Sigmoid colon (tissue), 4 donors: ENCODE measurements around the gene GPBAR1.

Experiments used
- CTCF ChIP-seq, 4 experiments: fragments of 450-650 bp in 3 of 4; fragments of 200-600 bp in 1 of 4; IDR thresholded peaks; one replicate each; pipeline ENCODE4 v1.5.1; 2016 to 2019; ENCODE audit warnings: antibody characterized with exemption in 4 of 4, mild to moderate bottlenecking in 3 of 4, moderate library complexity in 2 of 4
- EP300 ChIP-seq, 4 donors: sonication (generic); formaldehyde crosslinking; IDR thresholded peaks; one replicate each; pipeline ENCODE4 v1.6.1; 2017; ENCODE audit warnings: antibody characterized with exemption in 4 of 4
- POLR2A ChIP-seq, 2 donors: fragments of 450-650 bp; IDR thresholded peaks; one replicate each; pipeline ENCODE4 v1.6.1; 2016; ENCODE audit warnings: antibody characterized with exemption in 2 of 2, mild to moderate bottlenecking in 2 of 2, moderate library complexity in 2 of 2
- POLR2AphosphoS5 ChIP-seq, 4 donors: sonication (generic); formaldehyde crosslinking; IDR thresholded peaks; one replicate each; pipeline ENCODE4 v1.6.1; 2017; ENCODE audit warnings: antibody characterized with exemption in 4 of 4

GRCh38 chr2:218219934-218220333 is 40.9 kb upstream of the GPBAR1 start:
- TF ChIP-seq EP300 (IDR thresholded peaks at IDR 0.05), result no peak
- TF ChIP-seq POLR2A (IDR thresholded peaks at IDR 0.05), result no peak
- no peak for TF ChIP-seq CTCF (IDR thresholded peaks at IDR 0.05)
- no peak for TF ChIP-seq POLR2AphosphoS5 (IDR thresholded peaks at IDR 0.05)
